VCaP (cell line): ENCODE results near the gene DUSP11.
A peak's percentile ranks its signal among the peaks of the same experiment; 100 is the strongest.

Source experiments
- H3K27ac ChIP-seq: fragments of 450-650 bp; 2 replicates; pipeline ENCODE4 v1.5.1; 2017
- TF ChIP-seq, protein P1 (sequence below): fragments of 450-650 bp; conservative IDR thresholded peaks from 2 replicates; pipeline ENCODE4 v1.5.1; 2017; ENCODE audit warnings: mild to moderate bottlenecking, moderate library complexity

The DUSP11 gene

DNA sequence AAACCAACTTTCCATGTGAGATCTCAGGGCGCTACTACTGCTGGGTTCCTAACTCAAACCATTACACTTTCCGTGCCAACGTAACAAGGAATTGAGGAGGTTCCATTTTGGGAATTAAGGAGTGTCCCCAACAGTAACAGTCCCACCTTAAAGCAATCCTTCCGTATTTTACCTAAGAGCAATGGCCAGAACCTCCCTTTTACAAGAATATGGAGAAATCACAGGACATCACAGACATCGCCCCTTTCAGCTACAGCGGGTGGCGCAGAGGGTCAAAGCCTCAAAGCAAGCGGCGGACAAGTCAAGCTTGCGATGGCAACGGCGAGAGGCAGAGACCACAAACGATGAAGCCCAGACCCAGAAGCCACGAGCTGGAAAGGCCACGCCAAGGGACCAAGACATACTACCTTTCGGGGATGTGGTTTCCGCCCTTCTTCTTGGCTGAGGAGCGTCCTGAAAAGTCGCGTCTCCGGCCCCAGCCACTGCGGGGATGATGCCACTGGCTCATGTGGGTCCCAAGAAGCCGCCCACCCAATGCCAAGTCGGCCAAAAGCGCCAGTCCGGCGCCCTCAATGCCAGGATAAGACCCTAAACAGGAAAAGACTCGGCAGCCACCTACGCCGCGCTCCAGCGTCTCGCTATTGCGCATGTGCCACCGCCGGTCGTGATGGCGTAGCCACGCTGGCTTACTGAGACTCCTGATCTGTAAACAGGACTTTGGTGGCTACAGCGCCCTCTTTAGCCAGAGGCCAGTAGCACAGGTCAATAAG is at the start of gene DUSP11:
DUSP11 (minus strand) TSS at position 637 of the 770 bp plus-strand sequence; CDS start at position 508, 129 bp downstream.
- peak within 1 kb of the TSS; percentile 78 for H3K27ac ChIP-seq
- TF ChIP-seq, protein P1, sequence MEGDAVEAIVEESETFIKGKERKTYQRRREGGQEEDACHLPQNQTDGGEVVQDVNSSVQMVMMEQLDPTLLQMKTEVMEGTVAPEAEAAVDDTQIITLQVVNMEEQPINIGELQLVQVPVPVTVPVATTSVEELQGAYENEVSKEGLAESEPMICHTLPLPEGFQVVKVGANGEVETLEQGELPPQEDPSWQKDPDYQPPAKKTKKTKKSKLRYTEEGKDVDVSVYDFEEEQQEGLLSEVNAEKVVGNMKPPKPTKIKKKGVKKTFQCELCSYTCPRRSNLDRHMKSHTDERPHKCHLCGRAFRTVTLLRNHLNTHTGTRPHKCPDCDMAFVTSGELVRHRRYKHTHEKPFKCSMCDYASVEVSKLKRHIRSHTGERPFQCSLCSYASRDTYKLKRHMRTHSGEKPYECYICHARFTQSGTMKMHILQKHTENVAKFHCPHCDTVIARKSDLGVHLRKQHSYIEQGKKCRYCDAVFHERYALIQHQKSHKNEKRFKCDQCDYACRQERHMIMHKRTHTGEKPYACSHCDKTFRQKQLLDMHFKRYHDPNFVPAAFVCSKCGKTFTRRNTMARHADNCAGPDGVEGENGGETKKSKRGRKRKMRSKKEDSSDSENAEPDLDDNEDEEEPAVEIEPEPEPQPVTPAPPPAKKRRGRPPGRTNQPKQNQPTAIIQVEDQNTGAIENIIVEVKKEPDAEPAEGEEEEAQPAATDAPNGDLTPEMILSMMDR, result peak; percentile 92

- TF ChIP-seq, protein P1, result no peak
- H3K27ac ChIP-seq, result peak within 1 kb of the TSS; percentile 84
Observed at GRCh38 chr2:73828818-73829570, 49.1 kb upstream of the DUSP11 start, which contains the start of gene STAMBP. Gene STAMBP, plus strand, starts transcription at chr2:73828961. Its CDS starts 1,896 bp downstream, at chr2:73830857.

DNA sequence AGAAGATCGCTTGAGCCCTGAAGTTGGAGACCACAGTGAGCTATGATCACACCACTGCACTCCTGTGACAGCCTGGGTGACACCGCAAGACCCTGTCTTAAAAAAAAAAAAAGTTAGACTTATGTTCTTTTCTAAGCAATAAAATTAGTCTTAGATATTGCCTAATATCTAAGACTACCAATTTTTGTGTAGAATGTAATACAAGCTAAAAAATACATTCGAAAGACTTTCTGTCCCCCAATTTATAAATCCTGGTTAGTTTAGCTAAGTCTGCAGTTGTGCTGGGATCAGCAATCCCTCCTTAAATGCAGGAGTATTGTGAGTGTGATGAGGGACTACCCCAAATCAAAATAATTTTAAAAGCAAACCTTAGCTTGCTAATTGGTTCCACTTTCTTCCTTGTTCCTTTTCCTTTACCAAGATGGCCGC is 48.5 kb upstream of the DUSP11 start:
- H3K27ac ChIP-seq, result peak overlapping the region; percentile 84
- TF ChIP-seq, protein P1, result no peak

DNA sequence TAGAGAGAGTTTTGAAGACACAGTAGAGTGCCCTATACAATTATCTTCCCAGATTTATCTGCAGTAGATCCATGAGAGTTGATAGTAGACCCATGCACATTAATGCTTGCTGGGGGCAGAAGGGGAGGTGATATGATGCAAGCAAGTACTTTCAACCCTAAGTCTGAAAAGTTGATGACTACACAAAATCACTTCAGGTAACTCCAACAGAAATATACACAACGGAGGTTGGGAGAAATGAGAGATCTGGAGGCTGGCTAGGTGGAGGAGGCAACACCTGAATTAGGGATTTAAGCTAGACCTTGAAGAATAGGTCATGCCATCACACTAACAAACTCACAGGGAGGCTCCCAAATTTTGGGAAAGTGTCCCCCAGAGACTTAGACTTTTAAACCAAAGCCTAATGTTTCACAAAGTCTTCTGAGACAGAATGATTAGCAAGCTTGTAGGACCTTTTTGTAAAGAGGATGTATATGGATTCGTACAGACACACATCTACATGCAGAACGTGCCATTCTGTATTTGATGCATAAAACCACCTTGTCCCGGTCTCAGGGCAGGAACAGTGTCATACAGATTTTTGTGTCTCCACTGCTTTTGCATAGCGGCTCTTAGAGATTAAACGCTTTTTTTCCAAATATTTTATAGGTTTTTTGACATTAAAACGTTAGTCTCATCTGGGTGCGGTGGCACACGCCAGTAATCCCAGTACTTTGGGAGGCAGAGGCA is 47.9 kb upstream of the DUSP11 start:
- H3K27ac ChIP-seq, result peak overlapping the region; percentile 84
- TF ChIP-seq, protein P1, result no peak

DNA sequence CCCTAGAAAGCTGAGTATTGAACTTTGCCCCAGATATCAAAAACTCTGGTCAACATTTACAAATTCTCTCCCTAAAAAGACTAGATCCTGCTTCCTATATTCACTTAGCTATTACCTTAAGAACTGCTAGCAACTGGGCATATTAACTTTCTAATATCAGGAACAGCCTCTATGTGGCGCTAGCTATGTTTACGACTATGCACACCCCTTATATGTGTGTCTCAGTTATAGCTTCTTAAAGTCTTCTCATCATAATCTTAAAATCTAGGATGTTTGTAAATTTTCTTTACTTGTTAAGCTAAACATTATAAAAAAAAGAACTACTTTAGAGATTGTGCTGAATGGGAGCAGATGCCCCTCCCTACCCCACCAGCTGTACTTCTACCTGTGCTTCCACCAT is 47.1 kb upstream of the DUSP11 start:
- TF ChIP-seq, protein P1, result peak; percentile 47
- H3K27ac ChIP-seq, result no peak overlapping the region

- TF ChIP-seq, protein P1, result no peak
- no peak overlapping the region for H3K27ac ChIP-seq
Observed at GRCh38 chr2:73825408-73825807, 45.5 kb upstream of the DUSP11 start.
